ENCODE data around the gene NUDT1.

DNA sequence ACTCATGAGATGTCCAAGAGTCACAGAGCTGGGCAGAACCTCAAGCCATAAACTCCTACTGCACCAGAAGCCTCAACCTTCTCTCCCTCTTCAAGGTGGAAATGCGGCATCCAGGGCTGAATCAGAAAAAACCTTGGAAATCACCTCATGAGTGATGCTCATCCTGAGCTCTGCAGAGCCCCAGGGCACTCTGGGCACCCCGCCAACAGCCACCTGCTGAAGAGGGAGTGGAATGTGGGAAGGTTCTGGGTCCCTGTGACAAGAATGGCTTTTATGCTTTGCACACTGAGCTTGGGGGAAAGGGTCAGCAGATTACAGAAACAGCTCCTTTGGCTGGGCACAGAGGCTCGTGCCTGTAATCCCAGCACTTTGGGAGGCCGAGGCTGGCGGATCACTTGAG, 18.8 kb downstream of the NUDT1 start:
- no peak for TF ChIP-seq EZH2 (IDR thresholded peaks at IDR 0.05; ENCODE audit: borderline replicate concordance, low read depth, low read length, poor library complexity, severe bottlenecking)
- TF ChIP-seq, protein P1, sequence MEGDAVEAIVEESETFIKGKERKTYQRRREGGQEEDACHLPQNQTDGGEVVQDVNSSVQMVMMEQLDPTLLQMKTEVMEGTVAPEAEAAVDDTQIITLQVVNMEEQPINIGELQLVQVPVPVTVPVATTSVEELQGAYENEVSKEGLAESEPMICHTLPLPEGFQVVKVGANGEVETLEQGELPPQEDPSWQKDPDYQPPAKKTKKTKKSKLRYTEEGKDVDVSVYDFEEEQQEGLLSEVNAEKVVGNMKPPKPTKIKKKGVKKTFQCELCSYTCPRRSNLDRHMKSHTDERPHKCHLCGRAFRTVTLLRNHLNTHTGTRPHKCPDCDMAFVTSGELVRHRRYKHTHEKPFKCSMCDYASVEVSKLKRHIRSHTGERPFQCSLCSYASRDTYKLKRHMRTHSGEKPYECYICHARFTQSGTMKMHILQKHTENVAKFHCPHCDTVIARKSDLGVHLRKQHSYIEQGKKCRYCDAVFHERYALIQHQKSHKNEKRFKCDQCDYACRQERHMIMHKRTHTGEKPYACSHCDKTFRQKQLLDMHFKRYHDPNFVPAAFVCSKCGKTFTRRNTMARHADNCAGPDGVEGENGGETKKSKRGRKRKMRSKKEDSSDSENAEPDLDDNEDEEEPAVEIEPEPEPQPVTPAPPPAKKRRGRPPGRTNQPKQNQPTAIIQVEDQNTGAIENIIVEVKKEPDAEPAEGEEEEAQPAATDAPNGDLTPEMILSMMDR (conservative IDR thresholded peaks at IDR 0.05; ENCODE audit: low read depth, low read length) = no peak

All from A673 (cell line).